GM12878 (cell line): ENCODE data around the gene TEC. TPM values are rescaled to one million over a fixed set of nuclear protein-coding genes. Genes with fewer than 3 reads are reported as not detected.
A peak's percentile ranks its signal among the peaks of the same experiment; 100 is the strongest.

Experiments used
- ATAC-seq: fragments of 200-7000 bp; cut with Tn5 transposase; 3 replicates; pipeline ENCODE4 v1.9.1; 2020; ENCODE audit warnings: mild to moderate bottlenecking, moderate library complexity
- BruUV-seq: library from RNA; stranded (reverse); fragments of 400-500 nt; replicated peaks from 2 replicates; lab custom pipeline; 2021; lab: Mats Ljungman, UMichigan
- CTCF ChIA-PET: fragments of 300-600 bp; sonication (Branson Sonifier 250); formaldehyde crosslinking; extraction: SDS; loops from one replicate; lab custom pipeline; 2021; ENCODE audit warnings: inconsistent platforms; lab: Yijun Ruan, JAX
- POLR2A ChIA-PET: fragments of 350-600 bp; formaldehyde crosslinking; extraction: SDS; loops from one replicate; lab custom pipeline; 2021; ENCODE audit warnings: inconsistent platforms; lab: Charles Lee
- RAD21 ChIA-PET: fragments of 300-600 bp; sonication (Branson Sonifier 250); formaldehyde crosslinking; loops from one replicate; lab custom pipeline; 2023; ENCODE audit warnings: antibody characterized with exemption; ENCODE audit not compliant: unreplicated experiment; lab: Charles Lee
- SMC1A ChIA-PET: fragments of 300-600 bp; sonication (Branson Sonifier 250); formaldehyde crosslinking; loops from one replicate; lab custom pipeline; 2023; ENCODE audit not compliant: unreplicated experiment, uncharacterized antibody; lab: Charles Lee
- DNase-seq: peaks from one replicate; pipeline ENCODE4 v3.0.0-alpha.2; 2011; ENCODE audit warnings: low read depth, low spot score
- FAIRE-seq: peaks from 3 replicates; lab custom pipeline; 2011; peaks lifted over from hg19 to GRCh38; lab: Jason Lieb, UNC
- H2AFZ ChIP-seq: 2 replicates; pipeline ENCODE4 v1.6.0; 2011; ENCODE audit warnings: low read depth, low read length, control low read depth; ENCODE audit not compliant: control insufficient read depth
- H3K27ac ChIP-seq: 2 replicates; pipeline ENCODE4 v1.5.1; 2011; ENCODE audit warnings: control low read depth; ENCODE audit not compliant: control insufficient read depth, insufficient read depth
- H3K27me3 ChIP-seq, 2 experiments: replicated peaks in 1 of 2; 2 replicates each; pipeline versions ENCODE4 v1.6.0 to v1.6.1; 2011; ENCODE audit warnings: low read length in 1 of 2; ENCODE audit not compliant: control insufficient read depth in 2 of 2, insufficient read depth in 2 of 2
- H3K36me3 ChIP-seq, 2 experiments: 2 replicates each; pipeline ENCODE4 v1.5.1; 2011; ENCODE audit warnings: low read length in 1 of 2; ENCODE audit not compliant: control insufficient read depth in 2 of 2, insufficient read depth in 2 of 2
- H3K4me1 ChIP-seq: 2 replicates; pipeline ENCODE4 v1.6.1; 2011; ENCODE audit warnings: mild to moderate bottlenecking, low read length, moderate library complexity, mixed read lengths; ENCODE audit not compliant: control insufficient read depth, insufficient read depth
- H3K4me2 ChIP-seq: 2 replicates; pipeline ENCODE4 v1.6.0; 2011; ENCODE audit warnings: control low read depth; ENCODE audit not compliant: control insufficient read depth, insufficient read depth
- H3K4me3 ChIP-seq: fragments of 200-600 bp; sonication (generic); 2 replicates; pipeline ENCODE4 v1.5.1; 2016
- H3K79me2 ChIP-seq: 2 replicates; pipeline ENCODE4 v1.6.0; 2011; ENCODE audit warnings: low read length; ENCODE audit not compliant: control insufficient read depth, insufficient read depth
- H3K9ac ChIP-seq: 2 replicates; pipeline ENCODE4 v1.8.0; 2011; ENCODE audit warnings: low read length, control low read depth, mixed read lengths; ENCODE audit not compliant: control insufficient read depth, insufficient read depth
- H3K9me3 ChIP-seq: replicated peaks from 3 replicates; pipeline ENCODE4 v1.5.1; 2011; ENCODE audit warnings: mild to moderate bottlenecking, low read length; ENCODE audit not compliant: control insufficient read depth, insufficient read depth
- H4K20me1 ChIP-seq: 2 replicates; pipeline ENCODE4 v1.6.0; 2011; ENCODE audit not compliant: control insufficient read depth, insufficient read depth
- CEBPB ChIP-seq, 2 experiments: fragments of 150-350 bp in 1 of 2; IDR thresholded peaks; 2 replicates each; pipeline ENCODE4 v1.6.1; 2012 to 2014; ENCODE audit warnings: low read depth in 2 of 2, low read length in 2 of 2, borderline replicate concordance in 1 of 2, inconsistent platforms in 1 of 2
- ETV6 ChIP-seq, 2 experiments: fragments of 450-650 bp in 1 of 2; IDR thresholded peaks in 1 of 2; conservative IDR thresholded peaks in 1 of 2; 2 replicates each; pipeline ENCODE4 v1.6.1; 2014; ENCODE audit warnings: antibody characterized with exemption in 1 of 2, borderline replicate concordance in 1 of 2, low read depth in 1 of 2, mild to moderate bottlenecking in 1 of 2, moderate library complexity in 1 of 2
- FOS ChIP-seq: IDR thresholded peaks from 3 replicates; pipeline ENCODE4 v1.6.1; 2011; ENCODE audit warnings: borderline replicate concordance; ENCODE audit not compliant: insufficient read length; ENCODE audit errors: extremely low read depth
- RFX5 ChIP-seq: IDR thresholded peaks from 2 replicates; pipeline ENCODE4 v1.6.1; 2011; ENCODE audit warnings: low read depth, low read length, improper control_type of control experiment
- ZZZ3 ChIP-seq: IDR thresholded peaks from 2 replicates; pipeline ENCODE4 v1.6.1; 2011; ENCODE audit warnings: low read depth; ENCODE audit not compliant: control insufficient read depth, insufficient read length
- WGBS: methylation state at CpG from one replicate; pipeline ENCODE4 v1.1.6; 2016; ENCODE audit warnings: low lambda C conversion rate; ENCODE audit not compliant: insufficient replicate concordance, insufficient coverage; ENCODE audit errors: missing lambda C conversion rate; 5-methylcytosine and 5-hydroxymethylcytosine counted together
- in situ Hi-C: fragments of 300-500 bp; cut with MboI; formaldehyde crosslinking; loops from 9 replicates; pipeline ENCODE4 v1.14.3; 2018; ENCODE audit warnings: mixed read lengths
- intact Hi-C: fragments of 100-400 bp; cut with micrococcal nuclease; formaldehyde crosslinking; loops from one replicate; pipeline ENCODE4 v1.14.2; 2022; ENCODE audit not compliant: unreplicated experiment
- polyA plus RNA-seq, 11 experiments: library from polyadenylated mRNA; depleted of rRNA in 4 of 11; unstranded in 6 of 11; stranded (reverse) in 5 of 11; fragments of >200 nt; fragmentation: Nextera tagmentation in 4 of 11; fragmentation: Illumina TruSeq in 1 of 11; extraction: Ambion mirVana in 4 of 11; extraction: Trizol in 1 of 11; gene quantifications; 1 replicate in 1 of 11; 2 replicates in 10 of 11; pipeline versions ENCODE4 v1.2.1 to v1.2.3, GENCODE V29; 2011 to 2016; ENCODE audit warnings: inconsistent platforms in 2 of 11, missing spikeins in 2 of 11, low read depth in 1 of 11
- total RNA-seq, 4 experiments: library from RNA; depleted of rRNA in 3 of 4; stranded (reverse); fragments of >200 nt in 3 of 4; fragmentation: Illumina TruSeq in 1 of 4; extraction: Trizol in 1 of 4; gene quantifications; 2 replicates each; pipeline versions ENCODE4 v1.2.1 to v1.2.3, GENCODE V29; 2013 to 2021
- TF ChIP-seq, protein P1 (sequence below), 3 experiments: IDR thresholded peaks in 2 of 3; conservative IDR thresholded peaks in 1 of 3; 2 replicates each; pipeline ENCODE4 v1.5.1; 2011; ENCODE audit warnings: low read depth in 3 of 3, low read length in 3 of 3, mild to moderate bottlenecking in 3 of 3, control low read depth in 2 of 3, moderate library complexity in 2 of 3, inconsistent platforms in 1 of 3, mixed read lengths in 1 of 3; ENCODE audit not compliant: control insufficient read depth in 2 of 3, insufficient read depth in 1 of 3; ENCODE audit errors: extremely low read depth in 1 of 3

TEC gene
- total and polyA plus RNA-seq, 10 of the 15 experiments (the other 5 are each of a cell fraction or from before 2014, with no cell fraction given) = 7.4 to 27.2 (median 17.1) TPM

DNA sequence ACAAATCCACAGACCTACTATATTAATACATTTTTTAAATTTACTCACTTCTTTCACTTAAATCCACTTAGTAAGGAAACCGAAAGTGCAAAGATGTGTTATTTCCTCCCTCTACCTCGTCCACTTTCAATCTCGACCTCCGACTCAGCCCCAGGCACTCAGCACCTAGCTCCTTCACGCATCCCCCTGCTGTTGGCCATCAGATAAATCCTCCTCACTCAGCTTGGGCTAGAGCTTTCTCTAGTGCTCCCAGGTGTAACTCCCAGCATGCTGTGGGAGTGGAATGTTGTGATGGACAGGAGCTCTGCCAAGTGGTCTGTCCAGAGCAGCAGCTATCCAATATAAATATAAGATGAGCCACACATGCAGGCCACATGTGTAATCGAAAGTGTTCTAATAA, 26.7 kb upstream of the TEC start:
- TF ChIP-seq ZZZ3 (no peak), FOS (no peak), RFX5 (no peak), ETV6 (conservative IDR thresholded peaks at IDR 0.05 in 1 of 2, IDR thresholded peaks at IDR 0.05 in 1 of 2; ENCODE audit: borderline replicate concordance in 1 of 2, low read depth in 1 of 2) (peak in 1 of 2 experiments; percentile 69; a peak in 2 of 4 replicates), CEBPB (IDR thresholded peaks at IDR 0.05; ENCODE audit: borderline replicate concordance in 1 of 2, low read depth in 2 of 2, low read length in 2 of 2) (no peak)
- TF ChIP-seq, protein P1, sequence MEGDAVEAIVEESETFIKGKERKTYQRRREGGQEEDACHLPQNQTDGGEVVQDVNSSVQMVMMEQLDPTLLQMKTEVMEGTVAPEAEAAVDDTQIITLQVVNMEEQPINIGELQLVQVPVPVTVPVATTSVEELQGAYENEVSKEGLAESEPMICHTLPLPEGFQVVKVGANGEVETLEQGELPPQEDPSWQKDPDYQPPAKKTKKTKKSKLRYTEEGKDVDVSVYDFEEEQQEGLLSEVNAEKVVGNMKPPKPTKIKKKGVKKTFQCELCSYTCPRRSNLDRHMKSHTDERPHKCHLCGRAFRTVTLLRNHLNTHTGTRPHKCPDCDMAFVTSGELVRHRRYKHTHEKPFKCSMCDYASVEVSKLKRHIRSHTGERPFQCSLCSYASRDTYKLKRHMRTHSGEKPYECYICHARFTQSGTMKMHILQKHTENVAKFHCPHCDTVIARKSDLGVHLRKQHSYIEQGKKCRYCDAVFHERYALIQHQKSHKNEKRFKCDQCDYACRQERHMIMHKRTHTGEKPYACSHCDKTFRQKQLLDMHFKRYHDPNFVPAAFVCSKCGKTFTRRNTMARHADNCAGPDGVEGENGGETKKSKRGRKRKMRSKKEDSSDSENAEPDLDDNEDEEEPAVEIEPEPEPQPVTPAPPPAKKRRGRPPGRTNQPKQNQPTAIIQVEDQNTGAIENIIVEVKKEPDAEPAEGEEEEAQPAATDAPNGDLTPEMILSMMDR (IDR thresholded peaks at IDR 0.05 in 2 of 3, conservative IDR thresholded peaks at IDR 0.05 in 1 of 3; ENCODE audit: control insufficient read depth in 2 of 3, extremely low read depth in 1 of 3, insufficient read depth in 1 of 3, low read depth in 3 of 3, low read length in 3 of 3) = 0 out of 6 replicates have a peak, but pooled peaks of 1 of the 3 experiments have one; percentile 7
- Histone ChIP-seq H2AFZ (peak overlapping the region; percentile 28), H3K9ac (no peak overlapping the region), H3K4me3 (no peak overlapping the region), H3K27me3 (no peaks in the 10 kb centered on the region), H3K27ac (no peak overlapping the region), H3K4me1 (peaks cover 7% of the 10 kb centered on the region), H3K4me2 (peak overlapping the region; percentile 69), H3K79me2 (no peaks in the 10 kb centered on the region), H3K9me3 (no peaks in the 10 kb centered on the region), H3K36me3 (no peaks in the 10 kb centered on the region), H4K20me1 (no peaks in the 10 kb centered on the region)
- ChIA-PET RAD21 (interaction anchor here (0.7 to 1.1 kb wide), 3 partner anchors 14 to 187 kb away, joined by 3 read pairs; partner anchors contain the start of gene SLAIN2), CTCF (interaction anchor here (0.8 to 3.6 kb wide), 7 partner anchors 12 to 210 kb away, joined by 3 to 10 read pairs (median 4); no protein-coding TSS in a partner anchor), POLR2A (no interaction called here), SMC1A (interaction anchor here (0.6 to 1.9 kb wide), 10 partner anchors 15 to 759 kb away, joined by 3 to 5 read pairs (median 3); no protein-coding TSS in a partner anchor)
- in situ Hi-C loops (no loop called here), intact Hi-C loops (no loop called here)
- 17% methylated on average over 6 of the region's 6 CpGs for WGBS
- peak; percentile 66 for FAIRE-seq
- ATAC-seq = peak; percentile 95
- DNase-seq = no peak
- no TSS peak for BruUV-seq
